ENCODE results near the gene CLIC6.

The CLIC6 gene

GRCh38 chr21:34668803-34669148, at the start of gene CLIC6:
Gene CLIC6, plus strand, starts transcription at chr21:34668994. Its CDS starts 395 bp downstream, at chr21:34669389.
- no peaks in the 10 kb centered on the region for H3K36me3 ChIP-seq (ENCODE audit: low read depth)
- no peak for ATAC-seq (ENCODE audit: low read depth)
- no peaks in the 10 kb centered on the region for H3K4me1 ChIP-seq (ENCODE audit: insufficient read depth, poor library complexity, severe bottlenecking)
- H3K9me3 ChIP-seq (ENCODE audit: severe bottlenecking): no peaks in the 10 kb centered on the region
- DNase-seq (ENCODE audit: low spot score): no peak
- TF ChIP-seq CTCF (IDR thresholded peaks at IDR 0.05; ENCODE audit: poor library complexity, severe bottlenecking): no peak
- H3K27me3 ChIP-seq (ENCODE audit: insufficient read depth, poor library complexity, severe bottlenecking): peaks cover 19% of the 10 kb centered on the region
- no peak within 1 kb of the TSS for H3K27ac ChIP-seq (ENCODE audit: poor library complexity, severe bottlenecking)
- no peak within 1 kb of the TSS for H3K4me3 ChIP-seq (ENCODE audit: severe bottlenecking)

- H3K4me3 ChIP-seq (ENCODE audit: severe bottlenecking): no peak overlapping the region
- no peaks in the 10 kb centered on the region for H3K36me3 ChIP-seq (ENCODE audit: low read depth)
- DNase-seq (ENCODE audit: low spot score): no peak
- H3K9me3 ChIP-seq (ENCODE audit: severe bottlenecking): no peaks in the 10 kb centered on the region
- H3K4me1 ChIP-seq (ENCODE audit: insufficient read depth, poor library complexity, severe bottlenecking): peaks cover 4% of the 10 kb centered on the region
- no peaks in the 10 kb centered on the region for H3K27me3 ChIP-seq (ENCODE audit: insufficient read depth, poor library complexity, severe bottlenecking)
- no peak overlapping the region for H3K27ac ChIP-seq (ENCODE audit: poor library complexity, severe bottlenecking)
- no peak for TF ChIP-seq CTCF (IDR thresholded peaks at IDR 0.05; ENCODE audit: poor library complexity, severe bottlenecking)
- no peak for ATAC-seq (ENCODE audit: low read depth)
Observed at GRCh38 chr21:34619841-34620665, 48.7 kb upstream of the CLIC6 start.

- H3K9me3 ChIP-seq (ENCODE audit: severe bottlenecking): no peaks in the 10 kb centered on the region
- ATAC-seq (ENCODE audit: low read depth) (no peak), DNase-seq (ENCODE audit: low spot score) (no peak)
- no peak for TF ChIP-seq CTCF (IDR thresholded peaks at IDR 0.05; ENCODE audit: poor library complexity, severe bottlenecking)
- no peak overlapping the region for H3K4me3 ChIP-seq (ENCODE audit: severe bottlenecking)
- H3K27me3 ChIP-seq (ENCODE audit: insufficient read depth, poor library complexity, severe bottlenecking): no peaks in the 10 kb centered on the region
- no peaks in the 10 kb centered on the region for H3K4me1 ChIP-seq (ENCODE audit: insufficient read depth, poor library complexity, severe bottlenecking)
- no peak overlapping the region for H3K27ac ChIP-seq (ENCODE audit: poor library complexity, severe bottlenecking)
- H3K36me3 ChIP-seq (ENCODE audit: low read depth): no peaks in the 10 kb centered on the region
Observed at GRCh38 chr21:34621434-34622350, 47.1 kb upstream of the CLIC6 start.

GRCh38 chr21:34623516-34623915, 45.3 kb upstream of the CLIC6 start:
- DNase-seq (ENCODE audit: low spot score): no peak
- Histone ChIP-seq H3K27me3 (ENCODE audit: insufficient read depth, poor library complexity, severe bottlenecking) (no peaks in the 10 kb centered on the region), H3K27ac (ENCODE audit: poor library complexity, severe bottlenecking) (no peak overlapping the region), H3K4me1 (ENCODE audit: insufficient read depth, poor library complexity, severe bottlenecking) (no peaks in the 10 kb centered on the region), H3K36me3 (ENCODE audit: low read depth) (no peaks in the 10 kb centered on the region), H3K4me3 (ENCODE audit: severe bottlenecking) (no peak overlapping the region), H3K9me3 (ENCODE audit: severe bottlenecking) (no peaks in the 10 kb centered on the region)
- ATAC-seq (ENCODE audit: low read depth): no peak
- no peak for TF ChIP-seq CTCF (IDR thresholded peaks at IDR 0.05; ENCODE audit: poor library complexity, severe bottlenecking)

All from RWPE2 (cell line).